HG03095 (cell line): Measurements from ENCODE around the gene HRC.
"Not testable (repeated sequence)": the region's sequence is repeated elsewhere in the genome, so short reads cannot be mapped to it uniquely, and the experiment has no call there.

Experiments used
- ATAC-seq: cut with Tn5 transposase; IDR thresholded peaks from one replicate; pipeline ENCODE4 v1.9.1; 2021; ENCODE audit warnings: moderate library complexity; ENCODE audit not compliant: unreplicated experiment

The HRC gene, protein sequence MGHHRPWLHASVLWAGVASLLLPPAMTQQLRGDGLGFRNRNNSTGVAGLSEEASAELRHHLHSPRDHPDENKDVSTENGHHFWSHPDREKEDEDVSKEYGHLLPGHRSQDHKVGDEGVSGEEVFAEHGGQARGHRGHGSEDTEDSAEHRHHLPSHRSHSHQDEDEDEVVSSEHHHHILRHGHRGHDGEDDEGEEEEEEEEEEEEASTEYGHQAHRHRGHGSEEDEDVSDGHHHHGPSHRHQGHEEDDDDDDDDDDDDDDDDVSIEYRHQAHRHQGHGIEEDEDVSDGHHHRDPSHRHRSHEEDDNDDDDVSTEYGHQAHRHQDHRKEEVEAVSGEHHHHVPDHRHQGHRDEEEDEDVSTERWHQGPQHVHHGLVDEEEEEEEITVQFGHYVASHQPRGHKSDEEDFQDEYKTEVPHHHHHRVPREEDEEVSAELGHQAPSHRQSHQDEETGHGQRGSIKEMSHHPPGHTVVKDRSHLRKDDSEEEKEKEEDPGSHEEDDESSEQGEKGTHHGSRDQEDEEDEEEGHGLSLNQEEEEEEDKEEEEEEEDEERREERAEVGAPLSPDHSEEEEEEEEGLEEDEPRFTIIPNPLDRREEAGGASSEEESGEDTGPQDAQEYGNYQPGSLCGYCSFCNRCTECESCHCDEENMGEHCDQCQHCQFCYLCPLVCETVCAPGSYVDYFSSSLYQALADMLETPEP

DNA sequence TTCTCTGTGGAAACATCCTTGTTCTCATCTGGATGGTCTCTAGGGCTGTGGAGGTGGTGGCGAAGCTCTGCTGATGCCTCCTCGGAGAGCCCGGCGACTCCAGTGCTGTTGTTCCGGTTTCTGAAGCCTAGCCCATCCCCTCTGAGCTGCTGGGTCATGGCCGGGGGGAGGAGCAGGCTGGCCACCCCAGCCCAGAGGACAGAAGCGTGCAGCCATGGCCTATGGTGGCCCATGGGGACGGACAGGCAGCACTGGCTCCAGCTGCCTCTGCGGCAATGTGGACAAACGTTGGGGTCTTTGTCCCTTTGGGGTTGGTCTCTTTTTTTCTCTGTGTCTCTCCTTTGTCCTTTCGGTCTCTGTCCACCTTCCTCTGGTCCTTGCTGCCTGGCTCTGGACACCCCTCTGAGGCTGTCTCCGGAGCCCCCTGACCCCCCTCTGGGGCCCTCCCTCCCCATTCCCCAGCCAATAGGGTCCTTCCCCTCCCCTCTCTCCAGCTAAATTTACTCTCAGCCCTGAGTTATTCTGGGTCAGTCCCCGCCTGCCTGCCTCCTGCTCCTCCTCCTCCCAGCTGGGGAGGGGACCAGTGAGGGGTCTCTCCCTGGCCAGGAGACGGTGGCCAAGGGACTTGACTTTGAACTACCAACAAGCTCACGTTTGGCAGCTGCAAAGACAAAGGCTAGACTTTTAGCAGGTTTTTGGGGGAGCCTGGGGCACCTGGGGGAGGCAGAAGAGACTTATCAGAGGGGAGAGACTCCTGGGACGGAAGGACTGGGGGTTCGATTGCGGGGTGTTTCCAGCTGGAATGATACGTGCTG, at the start of gene HRC:
Gene HRC (minus strand): TSS at position 392 of the 815 bp plus-strand sequence. CDS start 159 bp downstream, at position 233.
- no peak for ATAC-seq

DNA sequence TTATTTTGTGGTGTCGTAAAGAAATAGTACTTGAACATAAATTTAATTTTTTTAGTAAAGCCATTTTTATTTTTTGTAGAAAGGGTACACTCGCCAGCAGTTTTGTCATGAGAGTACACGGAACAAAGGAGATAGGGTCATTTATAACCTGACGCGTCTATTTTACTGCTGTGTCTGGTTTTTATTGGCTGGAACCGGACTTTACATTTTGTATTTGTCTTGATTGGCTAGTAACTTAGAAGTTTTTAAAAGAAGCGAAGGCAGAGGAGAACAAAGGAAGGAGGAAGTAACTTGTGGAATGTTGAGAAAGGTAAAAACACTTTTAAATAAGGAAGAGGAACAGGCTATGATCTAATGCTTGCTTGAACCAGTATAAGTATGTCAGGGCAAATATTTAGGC, 45.8 kb upstream of the HRC start:
- ATAC-seq = no peak

DNA sequence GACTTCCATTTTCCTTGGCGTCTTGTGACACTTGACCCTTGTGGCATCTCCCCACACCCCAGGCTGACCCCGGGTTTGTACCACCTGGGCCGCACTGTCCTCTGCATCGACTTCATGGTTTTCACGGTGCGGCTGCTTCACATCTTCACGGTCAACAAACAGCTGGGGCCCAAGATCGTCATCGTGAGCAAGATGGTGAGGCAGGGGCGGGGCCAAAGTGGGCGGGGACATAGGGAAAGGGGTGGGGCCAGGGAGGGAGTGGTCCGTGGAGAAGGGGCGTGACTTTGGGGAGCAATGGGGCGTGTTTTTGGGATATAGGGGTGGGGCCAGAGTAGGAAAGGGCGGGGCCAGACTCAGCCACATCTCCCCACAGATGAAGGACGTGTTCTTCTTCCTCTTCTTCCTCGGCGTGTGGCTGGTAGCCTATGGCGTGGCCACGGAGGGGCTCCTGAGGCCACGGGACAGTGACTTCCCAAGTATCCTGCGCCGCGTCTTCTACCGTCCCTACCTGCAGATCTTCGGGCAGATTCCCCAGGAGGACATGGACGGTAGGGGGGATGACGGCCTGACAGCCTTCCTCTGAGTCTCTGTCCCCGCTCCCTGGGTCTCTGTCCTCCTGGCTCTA, 45.2 kb upstream of the HRC start:
- no peak for ATAC-seq

DNA sequence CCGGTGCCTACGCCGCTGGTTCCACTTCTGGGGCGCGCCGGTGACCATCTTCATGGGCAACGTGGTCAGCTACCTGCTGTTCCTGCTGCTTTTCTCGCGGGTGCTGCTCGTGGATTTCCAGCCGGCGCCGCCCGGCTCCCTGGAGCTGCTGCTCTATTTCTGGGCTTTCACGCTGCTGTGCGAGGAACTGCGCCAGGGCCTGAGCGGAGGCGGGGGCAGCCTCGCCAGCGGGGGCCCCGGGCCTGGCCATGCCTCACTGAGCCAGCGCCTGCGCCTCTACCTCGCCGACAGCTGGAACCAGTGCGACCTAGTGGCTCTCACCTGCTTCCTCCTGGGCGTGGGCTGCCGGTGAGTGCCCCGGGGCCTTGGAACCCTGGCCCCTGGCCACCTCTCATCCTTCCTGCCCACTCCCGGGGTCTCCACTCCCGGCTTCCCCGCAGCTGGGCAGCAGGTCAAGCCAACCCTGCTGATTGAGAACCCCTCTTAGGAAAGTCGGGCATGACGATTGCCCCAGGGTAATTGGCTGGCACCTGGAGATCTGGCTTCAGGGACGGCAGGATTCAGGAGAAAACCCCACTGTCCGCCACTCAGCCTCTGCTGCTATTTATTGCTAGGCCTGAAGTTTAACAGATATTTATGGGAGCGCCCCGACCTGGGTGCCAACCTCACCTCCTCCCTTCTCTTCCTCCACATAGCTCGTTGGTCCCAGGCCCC, 41.5 kb upstream of the HRC start:
- no peak for ATAC-seq

DNA sequence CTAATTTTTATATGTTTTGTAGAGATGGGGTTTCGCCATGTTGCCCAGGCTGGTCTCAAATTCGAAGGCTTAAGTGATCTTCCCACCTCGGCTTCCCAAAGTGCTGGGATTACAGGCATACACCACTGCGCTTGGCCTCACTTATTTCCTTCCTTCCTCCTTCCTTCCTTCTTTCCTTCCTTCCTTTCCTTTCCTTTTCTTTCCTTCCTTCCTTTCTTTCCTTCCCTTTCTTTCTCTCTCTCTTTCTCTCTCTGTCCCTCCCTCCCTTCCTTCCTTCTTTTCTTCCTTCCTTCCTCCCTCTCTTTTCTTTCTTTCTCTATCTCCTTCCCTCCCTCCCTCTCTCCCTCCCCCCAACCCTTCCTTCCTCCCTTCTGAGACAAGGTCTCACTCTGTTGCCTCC, 39.2 kb upstream of the HRC start:
- ATAC-seq = no peak

DNA sequence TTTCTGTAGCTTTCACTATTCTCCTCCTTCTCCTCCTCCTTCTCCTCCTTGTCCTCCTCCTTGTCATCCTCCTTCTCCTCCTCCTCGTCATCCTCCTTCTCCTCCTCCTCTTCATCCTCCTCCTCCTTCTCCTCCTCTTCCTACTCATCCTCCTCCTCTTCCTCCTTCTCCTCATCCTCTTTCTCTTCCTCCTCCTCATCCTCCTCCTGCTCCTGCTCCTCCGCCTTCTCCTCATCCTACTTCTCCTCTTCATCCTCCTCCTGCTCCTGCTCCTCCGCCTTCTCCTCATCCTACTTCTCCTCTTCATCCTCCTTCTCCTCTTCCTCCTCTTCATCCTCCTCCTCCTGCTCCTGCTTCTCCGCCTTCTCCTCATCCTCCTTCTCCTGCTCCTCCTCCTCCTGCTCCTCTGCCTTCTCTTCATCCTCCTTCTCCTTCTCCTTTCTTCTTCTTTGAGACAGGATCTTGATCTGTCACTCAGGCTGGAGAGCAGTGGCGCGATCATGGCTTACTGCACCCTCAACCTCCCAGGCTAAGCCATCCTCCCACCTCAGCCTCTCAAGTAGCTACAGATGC, 38.7 kb upstream of the HRC start:
- no peak for ATAC-seq

DNA sequence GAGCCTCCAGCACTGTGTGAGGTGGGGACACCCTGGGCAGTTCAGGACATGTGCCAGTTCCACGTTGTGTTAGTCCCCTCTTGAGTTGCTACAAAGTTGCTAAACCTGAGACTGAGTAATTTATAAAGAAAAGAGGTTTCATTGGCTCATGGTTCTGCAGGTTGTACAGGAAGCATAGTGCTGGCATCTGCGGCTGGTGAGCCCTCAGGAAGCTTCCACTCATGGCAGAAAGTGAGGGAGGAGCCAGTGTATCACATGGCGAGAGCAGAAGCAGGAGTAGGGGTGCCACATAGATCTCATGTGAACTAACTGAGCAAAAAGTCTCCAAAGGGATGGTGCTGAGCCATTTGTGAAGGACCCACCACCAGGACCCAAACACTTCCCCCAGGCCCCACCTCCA, 35.6 kb upstream of the HRC start:
- no peak for ATAC-seq

DNA sequence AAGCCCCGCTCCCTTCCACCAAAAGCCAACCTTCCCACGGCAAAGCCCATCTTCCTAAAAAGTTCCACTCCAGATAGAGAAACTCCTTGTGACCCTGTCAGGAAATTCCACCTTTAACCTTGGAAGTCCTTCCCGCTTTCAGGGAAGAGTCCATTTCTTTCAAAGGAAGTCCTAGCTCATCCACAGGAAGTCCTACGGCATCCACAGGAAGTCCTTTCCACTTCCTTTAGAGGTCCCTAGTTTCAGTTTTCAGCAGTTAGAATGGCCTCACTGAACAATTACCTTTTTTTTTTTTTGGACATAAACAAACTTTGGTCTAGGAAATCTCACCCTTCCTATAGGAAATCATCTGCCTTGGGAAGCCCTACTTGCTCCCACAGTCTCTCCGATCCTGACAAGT, 34.1 kb upstream of the HRC start:
- ATAC-seq = no peak

DNA sequence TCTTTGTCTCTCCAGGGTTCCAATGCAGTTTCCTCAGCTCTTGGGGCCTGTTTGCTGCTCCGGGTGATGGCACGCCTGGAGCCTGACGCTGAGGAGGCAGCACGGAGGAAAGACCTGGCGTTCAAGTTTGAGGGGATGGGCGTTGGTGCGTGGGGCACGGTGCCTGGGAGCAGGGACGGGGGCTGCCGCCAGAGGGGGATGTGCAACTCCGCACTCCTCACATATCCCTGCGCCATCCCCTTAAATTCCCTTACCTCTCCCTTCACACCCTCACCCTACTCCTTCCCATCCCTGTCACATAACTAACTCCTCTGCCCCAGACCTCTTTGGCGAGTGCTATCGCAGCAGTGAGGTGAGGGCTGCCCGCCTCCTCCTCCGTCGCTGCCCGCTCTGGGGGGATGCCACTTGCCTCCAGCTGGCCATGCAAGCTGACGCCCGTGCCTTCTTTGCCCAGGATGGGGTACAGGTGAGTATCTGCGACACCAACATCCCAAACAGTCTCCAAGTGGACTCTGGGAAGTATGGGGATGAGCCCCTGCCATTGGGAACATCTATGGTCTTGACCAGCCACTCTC, 33.5 kb upstream of the HRC start:
- no peak for ATAC-seq

DNA sequence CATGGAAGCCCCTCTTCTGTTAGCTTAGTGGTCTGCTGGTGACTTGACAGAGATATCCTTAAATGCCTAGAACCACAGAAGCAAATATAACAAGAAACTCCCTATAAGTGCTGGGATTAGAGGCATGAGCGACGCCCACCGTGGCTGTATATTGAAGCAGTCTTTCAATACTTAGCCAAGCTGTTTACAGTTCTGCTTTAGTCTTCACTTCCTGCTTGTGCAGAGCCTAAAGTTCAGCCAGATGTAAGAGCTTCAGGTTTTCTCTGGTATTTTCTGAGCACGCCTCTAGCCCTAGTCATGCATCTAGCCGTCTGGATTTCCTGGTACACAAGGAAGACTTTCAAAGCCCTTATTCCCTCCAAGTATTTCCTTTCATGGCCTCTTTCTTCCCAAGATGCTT, 30.9 kb upstream of the HRC start:
- no peak for ATAC-seq

DNA sequence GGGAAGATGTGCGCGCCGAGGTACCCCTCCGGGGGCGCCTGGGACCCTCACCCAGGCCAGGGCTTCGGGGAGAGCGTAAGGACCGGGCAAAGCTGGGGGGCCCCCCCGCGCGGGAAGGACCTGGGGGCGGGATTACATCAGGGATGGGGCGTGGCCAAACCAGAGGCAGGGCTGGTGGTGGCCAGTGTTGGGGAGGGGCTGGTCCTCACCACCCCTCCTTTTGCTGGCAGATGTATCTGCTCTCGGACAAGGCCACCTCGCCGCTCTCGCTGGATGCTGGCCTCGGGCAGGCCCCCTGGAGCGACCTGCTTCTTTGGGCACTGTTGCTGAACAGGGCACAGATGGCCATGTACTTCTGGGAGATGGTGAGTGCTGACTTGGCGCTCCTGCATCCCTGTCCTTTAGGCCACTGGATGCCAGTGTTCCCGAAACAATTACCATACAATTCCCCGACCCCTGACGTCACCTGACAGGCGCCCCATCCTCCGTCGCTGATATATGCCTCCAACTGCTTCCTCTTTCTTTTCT, 27.7 kb upstream of the HRC start:
- no peak for ATAC-seq

DNA sequence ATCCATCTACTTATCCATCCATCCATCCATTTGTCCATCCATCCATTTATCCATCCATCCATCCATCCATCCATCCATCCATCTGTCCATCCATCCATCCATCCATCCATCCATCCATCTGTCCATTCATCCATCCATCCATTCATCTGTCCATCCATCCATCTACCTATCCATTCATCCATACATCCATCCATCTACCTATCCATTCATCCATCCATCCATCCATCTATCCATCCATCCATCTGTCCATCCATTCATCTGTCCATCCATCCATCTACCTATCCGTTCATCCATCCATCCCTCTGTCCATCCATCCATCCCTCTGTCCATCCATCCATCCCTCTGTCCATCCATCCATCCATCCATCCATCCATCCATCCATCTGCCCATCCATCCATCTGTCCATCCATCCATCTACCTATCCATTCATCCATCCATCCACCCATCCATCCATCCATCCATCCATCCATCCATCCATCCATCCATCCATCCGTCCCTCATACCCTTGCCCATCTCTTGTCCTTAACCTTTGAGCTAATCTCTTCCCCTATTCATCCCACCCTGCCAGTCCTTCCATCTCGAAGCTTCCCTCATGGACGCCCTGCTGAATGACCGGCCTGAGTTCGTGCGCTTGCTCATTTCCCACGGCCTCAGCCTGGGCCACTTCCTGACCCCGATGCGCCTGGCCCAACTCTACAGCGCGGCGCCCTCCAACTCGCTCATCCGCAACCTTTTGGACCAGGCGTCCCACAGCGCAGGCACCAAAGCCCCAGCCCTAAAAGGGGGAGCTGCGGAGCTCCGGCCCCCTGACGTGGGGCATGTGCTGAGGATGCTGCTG, 27.0 kb upstream of the HRC start:
- ATAC-seq = not testable (repeated sequence)

DNA sequence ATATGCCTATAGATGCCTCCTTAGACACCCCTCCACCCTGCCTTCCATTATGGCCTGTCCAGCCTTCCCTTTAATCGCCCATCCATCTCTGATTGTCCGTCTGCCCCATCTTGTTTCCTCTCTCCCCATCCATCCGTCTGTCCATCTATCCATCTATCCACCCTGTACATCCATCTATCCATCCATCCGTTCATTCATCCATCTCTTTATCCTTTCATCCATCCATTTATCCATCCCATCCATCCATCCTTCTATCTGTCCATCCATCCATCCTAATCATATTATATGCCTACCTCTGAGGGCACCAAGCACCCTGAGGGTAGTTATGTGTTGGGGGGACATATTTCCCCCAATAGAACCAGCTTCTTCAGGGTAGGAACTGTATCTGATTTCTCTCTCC, 25.5 kb upstream of the HRC start:
- ATAC-seq = no peak

DNA sequence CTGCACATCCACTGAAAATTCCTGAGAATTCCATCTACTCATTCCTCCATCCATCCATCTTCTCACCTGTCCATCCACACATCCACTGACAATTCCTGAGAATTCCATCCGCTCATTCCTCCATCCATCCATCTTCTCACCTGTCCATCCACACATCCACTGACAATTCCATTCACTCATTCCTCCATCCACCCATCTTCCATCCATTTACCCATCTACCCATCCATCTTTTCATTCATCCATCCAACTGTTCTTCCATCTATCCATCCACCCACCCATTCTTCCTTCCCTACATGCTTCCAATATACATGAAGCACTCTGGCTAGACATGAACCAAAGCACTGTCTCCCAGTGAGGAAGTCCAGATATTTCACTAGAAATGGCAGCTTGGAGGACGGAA, 18.0 kb upstream of the HRC start:
- ATAC-seq = no peak

DNA sequence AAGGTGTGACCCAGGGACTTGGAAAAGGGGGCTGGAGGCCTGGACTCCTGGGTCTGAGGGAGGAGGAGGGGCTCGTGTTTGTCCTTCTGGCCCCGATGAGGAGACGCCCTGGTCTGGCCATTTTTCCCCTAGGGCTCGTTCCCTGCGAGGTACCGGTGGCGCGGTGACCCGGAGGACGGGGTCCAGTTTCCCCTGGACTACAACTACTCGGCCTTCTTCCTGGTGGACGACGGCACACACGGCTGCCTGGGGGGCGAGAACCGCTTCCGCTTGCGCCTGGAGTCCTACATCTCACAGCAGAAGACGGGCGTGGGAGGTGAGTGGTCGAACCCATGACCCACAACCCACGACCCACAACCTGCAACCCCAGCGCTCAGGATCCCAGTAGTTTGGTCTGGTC, 13.2 kb upstream of the HRC start:
- no peak for ATAC-seq

DNA sequence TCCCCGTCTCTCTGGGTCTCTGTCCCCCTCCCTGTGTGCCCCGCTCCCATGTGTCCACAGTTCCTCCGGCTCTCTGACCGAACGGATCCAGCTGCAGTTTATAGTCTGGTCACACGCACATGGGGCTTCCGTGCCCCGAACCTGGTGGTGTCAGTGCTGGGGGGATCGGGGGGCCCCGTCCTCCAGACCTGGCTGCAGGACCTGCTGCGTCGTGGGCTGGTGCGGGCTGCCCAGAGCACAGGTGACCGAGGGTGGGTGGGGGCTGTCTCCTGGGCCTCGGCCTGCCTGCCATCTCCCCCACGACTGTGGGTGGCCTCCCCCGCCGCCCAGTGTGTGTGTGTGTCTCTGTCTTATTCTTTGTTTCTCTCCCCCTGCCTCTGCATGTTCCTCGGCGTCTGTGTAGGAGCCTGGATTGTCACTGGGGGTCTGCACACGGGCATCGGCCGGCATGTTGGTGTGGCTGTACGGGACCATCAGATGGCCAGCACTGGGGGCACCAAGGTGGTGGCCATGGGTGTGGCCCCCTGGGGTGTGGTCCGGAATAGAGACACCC, 12.7 kb upstream of the HRC start:
- no peak for ATAC-seq

DNA sequence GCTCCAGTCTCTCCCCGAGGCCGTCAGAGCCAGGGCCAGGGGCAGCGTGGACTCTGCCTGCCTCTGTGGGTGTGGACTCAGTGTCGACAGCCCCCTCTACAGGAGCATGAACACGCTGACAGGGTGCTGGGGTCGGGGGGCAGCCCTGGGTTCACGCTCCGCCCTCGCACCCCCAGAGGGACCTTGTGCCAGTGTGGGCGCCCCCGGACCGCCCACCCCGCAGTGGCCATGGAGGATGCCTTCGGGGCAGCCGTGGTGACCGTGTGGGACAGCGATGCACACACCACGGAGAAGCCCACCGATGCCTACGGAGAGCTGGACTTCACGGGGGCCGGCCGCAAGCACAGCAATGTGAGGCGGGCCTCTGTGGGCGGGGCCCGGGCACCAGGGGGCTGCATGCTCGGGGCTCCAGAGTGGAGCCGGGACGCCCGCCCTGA, 10.7 kb upstream of the HRC start:
- ATAC-seq = no peak

DNA sequence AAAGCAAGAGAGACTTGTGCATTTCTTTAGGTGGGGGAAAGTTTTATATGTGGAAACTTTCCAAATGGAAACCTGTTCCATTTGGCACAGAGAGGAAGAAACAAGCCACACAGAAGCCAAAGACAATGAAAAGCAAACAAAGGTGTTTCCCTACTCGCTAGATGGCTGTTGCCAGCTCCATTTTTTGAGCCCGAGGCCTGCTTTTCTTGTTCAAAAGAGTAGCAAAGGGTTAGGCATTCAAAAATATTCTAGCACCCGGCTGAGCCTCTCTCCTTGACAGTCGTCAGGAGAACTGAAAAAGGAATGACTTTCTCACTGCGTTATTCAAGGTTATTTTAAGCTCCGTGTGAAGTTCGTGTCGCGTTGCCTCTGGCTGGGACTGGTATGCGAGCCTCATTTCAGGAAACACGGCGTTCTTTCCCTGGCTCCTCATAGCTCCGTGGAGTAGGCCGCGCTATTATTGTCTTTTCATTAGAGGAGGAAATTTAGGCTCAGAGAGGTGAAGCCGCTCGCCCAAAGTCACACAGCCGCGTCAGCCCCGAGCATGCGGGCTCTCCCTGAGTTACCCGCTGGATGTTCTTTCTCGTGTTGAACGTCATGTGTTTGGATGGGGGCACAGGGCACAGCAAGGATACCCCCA, 10.0 kb upstream of the HRC start:
- no peak for ATAC-seq
